ENCODE measurements around the gene IL20RA.
"Not testable (repeated sequence)": the region's sequence is repeated elsewhere in the genome, so short reads cannot be mapped to it uniquely, and the experiment has no call there.

IL20RA gene, protein sequence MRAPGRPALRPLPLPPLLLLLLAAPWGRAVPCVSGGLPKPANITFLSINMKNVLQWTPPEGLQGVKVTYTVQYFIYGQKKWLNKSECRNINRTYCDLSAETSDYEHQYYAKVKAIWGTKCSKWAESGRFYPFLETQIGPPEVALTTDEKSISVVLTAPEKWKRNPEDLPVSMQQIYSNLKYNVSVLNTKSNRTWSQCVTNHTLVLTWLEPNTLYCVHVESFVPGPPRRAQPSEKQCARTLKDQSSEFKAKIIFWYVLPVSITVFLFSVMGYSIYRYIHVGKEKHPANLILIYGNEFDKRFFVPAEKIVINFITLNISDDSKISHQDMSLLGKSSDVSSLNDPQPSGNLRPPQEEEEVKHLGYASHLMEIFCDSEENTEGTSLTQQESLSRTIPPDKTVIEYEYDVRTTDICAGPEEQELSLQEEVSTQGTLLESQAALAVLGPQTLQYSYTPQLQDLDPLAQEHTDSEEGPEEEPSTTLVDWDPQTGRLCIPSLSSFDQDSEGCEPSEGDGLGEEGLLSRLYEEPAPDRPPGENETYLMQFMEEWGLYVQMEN

DNA sequence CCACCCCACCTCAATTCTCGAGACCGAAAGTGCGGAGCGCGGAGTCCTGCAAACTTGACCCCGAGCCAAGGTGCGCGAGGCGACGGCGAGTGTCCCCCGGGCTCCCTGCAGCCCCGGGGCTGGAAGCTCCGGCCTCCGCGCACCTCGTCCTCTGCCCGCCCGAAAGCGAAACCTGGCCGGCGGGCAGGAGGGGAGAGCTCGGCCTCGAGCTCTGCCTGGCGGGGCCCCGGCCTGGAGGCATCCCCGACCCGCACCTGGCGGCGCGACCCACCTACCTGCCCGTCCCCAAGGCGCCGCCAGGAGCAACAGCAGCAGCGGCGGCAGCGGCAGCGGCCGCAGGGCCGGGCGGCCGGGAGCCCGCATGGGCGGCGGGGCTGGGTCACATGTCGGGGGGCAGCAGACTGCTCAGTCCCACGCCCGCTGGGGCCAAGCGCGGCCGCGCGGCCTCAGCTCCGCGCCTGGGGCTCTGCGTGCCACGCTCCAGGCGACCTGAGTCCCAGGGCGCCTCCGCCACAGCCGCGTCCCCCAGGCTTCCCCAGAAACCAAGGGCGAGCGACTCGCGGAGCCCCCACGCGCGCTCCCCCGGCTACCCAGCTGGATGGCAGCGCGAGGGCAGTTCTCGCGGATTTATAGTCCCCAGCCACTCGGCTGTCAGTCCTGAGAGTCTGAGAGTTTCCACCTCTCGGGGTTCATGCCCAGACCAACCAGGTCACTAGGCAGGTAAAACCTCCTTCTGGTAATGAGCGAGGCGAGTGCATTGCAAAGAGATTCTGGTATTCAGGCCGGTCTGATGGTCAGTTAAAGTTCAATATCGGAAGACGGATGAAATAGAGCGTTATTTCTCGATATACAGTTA is at the start of gene IL20RA:
Gene IL20RA (minus strand): TSS at position 600 of the 856 bp plus-strand sequence. CDS start 237 bp downstream, at position 363.
- FAIRE-seq: no peak

DNA sequence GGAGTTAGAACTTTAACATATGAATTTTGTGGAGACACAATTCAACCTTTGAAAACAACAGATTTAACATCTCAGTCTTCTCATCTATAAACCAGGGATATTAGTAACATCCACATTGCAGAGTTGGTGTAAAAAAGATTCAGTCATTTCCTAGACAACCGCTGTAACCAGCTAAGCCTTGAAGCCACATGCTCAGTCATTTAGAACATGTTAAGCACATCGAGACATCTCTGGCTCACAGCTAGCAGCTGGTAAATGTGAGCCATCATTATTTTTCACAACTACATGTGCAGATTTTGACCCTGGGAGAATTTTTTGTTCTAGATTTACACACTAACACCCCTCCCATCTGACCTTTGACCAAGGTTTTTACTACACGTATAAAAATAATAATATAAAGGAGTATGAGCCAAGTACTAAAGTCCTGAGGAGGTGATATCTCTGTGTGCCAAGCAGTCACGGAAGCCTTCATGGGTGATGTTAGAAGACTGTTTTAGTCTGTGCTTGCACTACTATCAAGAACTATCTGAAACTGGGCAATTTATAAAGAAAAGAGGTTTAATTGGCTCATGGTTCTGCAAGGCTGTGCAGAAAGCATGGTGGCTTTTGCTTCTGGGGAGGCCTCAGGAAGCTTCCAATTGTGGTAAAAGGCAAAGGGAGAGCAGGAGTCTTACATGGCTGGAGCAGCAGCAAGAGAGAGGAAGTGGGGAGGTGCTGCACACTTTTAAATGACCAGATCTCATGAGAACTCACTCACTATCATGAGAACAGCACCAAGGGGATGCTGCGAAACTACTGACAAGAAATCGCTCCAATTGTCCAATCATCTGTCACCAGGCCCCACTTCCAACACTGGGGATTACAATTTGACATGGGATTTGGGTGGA is 48.7 kb upstream of the IL20RA start:
- no peak for FAIRE-seq

GRCh38 chr6:137092018-137092417 is 47.3 kb upstream of the IL20RA start:
- FAIRE-seq: no peak

DNA sequence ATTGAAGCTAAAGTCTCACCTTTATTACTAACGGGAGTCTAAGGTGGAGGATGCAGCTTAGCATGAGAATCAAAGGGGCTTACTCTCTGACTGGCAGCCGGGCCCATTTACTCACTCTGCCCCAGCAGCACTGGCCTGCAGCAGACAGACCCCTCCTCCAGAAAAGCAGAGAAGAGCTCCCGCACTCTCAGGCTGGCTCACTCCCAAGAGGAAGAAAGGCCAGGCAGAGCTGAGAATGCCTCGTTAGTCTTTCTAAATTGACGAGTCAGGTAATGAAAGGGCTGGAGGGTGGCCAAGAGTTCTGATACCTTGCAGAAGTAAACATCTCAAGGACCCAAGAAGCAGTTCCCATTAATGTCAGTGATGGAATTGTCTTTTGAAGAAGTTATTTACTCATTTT is 44.5 kb upstream of the IL20RA start:
- no peak for FAIRE-seq

DNA sequence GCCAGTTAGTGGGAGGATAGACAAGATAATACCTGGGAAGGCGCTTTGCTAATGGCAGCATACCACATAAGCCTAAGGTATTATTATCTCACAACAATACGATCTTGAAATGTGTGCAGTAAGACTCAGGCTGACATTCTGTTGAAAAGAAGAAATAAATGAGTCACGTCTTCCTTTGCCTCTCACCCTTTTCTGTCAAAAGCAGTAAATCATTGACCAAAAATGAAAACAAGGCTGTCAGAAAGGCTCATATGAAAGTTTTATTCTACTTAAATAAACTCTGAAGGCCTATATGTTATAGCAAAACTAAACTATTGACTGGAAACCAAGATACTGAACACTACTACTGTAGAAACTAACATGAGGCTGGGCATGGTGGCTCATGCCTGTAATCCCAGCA is 43.1 kb upstream of the IL20RA start:
- no peak for FAIRE-seq

- FAIRE-seq: no peak
Measured at GRCh38 chr6:137086031-137086430, 41.3 kb upstream of the IL20RA start.

- no peak for FAIRE-seq
Measured at GRCh38 chr6:137084865-137085617, 40.3 kb upstream of the IL20RA start.

DNA sequence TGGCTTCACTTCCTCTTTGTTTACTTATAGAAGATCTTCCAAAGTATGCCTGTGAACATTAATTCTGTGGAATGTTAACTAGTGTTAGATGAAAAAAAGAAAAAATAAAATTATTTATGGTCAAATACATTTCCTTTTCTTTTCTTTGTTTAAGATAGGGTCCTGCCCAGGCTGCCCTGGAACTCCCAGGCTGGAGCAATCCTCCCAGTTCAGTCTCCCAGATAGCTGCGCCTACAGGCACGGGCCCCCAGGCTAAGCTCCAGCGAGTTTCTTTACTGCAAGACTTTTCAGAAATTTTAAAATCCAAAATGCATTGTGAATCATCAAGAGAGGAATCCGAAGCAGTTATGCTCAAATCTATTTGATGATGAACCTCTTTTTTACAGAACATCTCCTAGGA is 39.3 kb upstream of the IL20RA start:
- no peak for FAIRE-seq

GRCh38 chr6:137081997-137082396 is 37.2 kb upstream of the IL20RA start:
- FAIRE-seq: no peak

DNA sequence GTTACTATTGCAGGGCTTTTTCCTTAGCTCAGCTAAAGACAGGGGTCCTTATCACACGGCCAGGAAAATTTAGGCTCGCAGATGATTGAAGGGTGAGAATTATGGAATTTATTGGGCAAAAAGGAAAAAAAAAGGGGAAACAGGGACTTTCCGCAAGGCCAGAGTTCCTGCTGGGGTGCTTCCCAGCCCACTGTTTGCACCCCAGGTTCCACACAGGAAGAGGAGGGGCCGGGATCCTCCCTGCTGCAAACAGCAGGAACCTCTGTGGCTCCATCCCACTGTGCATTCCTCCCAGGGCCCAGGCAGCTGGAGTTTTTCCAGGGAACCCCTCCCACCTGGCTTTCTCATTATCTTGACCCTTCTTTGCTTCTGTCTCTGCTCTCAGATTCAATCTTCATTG is 35.9 kb upstream of the IL20RA start:
- no peak for FAIRE-seq

- no peak for FAIRE-seq
Measured at GRCh38 chr6:137076277-137077068, 31.7 kb upstream of the IL20RA start.

DNA sequence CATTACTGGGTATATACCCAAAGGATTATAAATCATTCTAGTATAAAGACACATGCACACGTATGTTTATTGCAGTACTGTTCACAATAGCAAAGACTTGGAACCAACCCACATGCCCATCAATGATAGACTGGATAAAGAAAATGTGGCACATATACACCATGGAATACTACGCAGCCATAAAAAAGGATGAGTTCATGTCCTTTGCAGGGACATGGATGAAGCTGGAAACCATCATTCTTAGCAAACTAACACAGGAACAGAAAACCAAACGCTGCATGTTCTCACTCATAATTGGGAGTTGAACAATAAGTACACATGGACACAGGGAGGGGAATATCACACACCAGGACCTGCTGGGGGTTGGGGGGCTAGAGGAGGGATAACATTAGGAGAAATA is 31.0 kb upstream of the IL20RA start:
- not testable (repeated sequence) for FAIRE-seq

DNA sequence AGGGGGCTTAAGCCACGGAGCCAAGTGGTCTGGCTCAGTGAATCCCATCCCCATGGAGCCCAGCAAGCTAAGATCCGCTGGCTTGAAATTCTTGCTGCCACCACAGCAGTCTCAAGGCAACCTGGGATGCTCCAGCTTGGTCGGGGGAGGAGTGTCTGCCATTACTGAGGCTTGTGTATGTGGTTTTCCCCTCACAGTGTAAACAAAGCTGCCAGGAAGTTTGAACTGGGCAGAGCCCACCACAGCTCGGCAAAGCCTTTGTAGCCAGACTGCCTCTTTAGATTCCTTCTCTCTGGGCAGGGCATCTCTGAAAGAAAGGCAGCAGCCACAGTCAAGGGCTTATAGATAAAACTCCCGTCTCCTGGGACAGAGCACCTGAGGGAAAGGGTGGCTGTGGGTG is 25.5 kb upstream of the IL20RA start:
- FAIRE-seq: no peak

DNA sequence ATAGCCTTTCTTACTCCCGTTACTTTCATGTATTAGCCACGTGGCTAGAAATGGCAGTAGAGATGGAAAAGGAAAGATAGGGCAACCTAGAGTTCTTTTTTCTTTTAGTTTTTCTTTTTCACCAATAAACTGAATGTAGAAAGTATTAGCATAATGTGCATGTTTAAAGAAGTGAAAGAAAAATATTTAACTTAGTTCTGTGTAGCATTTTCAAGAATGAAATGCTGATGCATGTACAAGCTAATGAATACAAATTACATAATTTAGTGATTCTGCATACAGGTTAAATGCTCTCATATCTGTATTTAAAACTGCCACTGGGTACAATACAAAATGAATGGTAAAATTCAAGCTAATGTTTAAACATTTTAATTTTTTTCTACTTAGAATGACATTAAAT is 22.6 kb upstream of the IL20RA start:
- FAIRE-seq: no peak

DNA sequence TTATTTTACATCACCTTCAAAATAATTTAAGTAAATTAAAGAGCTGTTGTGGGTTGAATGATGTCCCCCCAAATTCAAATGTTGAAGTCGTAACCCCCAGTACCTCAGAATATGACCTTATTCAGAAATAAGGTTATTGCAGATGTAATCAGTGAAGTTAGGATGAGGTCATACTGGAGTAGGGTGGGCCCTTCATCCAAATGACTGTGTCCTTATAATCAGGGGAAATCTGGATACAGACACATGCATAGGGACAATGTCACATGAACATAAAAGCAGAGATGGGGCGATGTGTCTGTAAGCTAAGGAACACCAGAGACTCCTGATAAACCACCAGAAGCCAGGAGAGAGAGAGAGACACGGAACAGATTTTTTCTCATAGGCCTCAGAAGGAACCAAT is 13.3 kb upstream of the IL20RA start:
- no peak for FAIRE-seq

- FAIRE-seq: no peak
Measured at GRCh38 chr6:137056121-137056880, 11.5 kb upstream of the IL20RA start.

DNA sequence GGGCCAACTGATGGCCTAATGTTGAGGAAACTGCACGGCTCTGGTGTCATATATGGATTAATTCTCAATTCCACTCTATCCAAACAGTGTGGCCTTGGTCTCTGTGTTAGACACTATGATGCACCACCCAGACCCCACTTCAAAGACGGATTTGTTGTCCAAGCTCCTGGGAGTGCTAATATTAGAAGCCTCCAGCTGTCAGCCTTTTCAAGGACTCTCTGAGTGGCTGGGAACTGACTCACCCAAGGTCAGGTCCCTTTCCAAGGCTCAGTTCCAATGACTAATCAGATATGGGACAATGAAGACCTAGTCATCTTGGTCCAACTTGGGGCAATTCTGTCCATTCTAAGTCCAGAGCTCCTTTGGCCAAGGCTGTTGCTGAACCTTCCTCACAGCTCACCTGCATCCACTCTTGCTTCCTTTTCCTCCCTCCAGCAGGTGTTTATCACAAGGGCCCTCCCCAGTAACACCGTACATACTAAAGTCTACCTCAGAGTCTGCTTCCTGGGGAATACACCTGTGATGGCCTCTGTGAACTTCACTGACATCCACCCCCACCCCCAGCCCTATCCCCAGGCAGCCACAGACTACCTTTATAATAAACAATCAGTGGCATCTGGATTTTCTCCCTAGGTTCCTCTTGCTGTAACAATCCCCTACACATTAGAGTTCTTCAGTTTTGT is 7.2 kb upstream of the IL20RA start:
- FAIRE-seq: no peak

DNA sequence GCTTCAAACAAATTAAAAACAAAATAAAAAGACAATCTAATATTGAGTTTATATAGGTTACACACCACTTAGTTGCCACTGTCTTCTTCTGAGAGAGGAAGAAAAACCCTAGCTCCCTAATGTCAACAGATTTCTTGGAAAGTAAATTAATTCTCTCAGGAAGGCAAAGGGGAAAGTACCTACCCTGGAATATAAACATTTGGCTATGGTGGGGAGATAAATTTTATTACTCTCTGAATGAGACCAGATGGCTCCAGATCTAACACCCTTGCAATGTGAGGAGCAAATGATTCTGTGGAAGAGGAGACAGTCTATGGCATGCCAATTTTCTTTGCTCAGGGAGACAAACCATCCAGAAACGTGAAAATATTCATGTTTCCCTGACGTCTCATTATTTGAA is 4.3 kb upstream of the IL20RA start:
- FAIRE-seq: no peak

DNA sequence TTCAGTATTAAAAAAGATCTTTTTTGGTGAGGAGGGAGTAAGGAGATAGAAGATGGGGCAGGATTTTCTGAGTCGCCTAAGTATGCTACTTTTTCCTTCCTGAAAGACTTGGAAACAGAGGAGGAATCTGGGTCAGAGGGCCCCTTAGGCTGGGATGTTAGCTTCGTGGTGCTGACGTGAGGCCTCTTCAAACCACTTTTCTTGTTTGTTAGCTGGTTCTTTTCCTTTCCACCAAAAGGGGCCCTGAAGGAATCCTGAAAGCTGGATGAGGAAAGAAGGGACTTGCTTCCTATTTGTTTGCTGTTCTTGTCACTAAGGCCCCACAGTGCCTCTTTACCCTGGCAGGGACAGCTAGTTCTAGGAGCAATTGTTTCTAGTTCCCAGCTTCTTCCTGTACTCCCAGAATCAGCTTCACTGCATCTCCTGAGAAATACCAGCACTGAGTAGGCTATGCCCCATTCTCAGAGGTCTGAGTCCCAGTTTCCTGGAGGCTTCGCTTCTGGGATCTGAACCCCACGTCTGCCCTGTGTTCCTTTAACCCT is 2.2 kb upstream of the IL20RA start:
- no peak for FAIRE-seq
